ENCODE data around the gene ZNF547.

GRCh38 chr19:57320180-57321084 lies 42.9 kb upstream of the ZNF547 start, which contains the start of gene ZNF543:
- no peak for TF ChIP-seq LEF1 (IDR thresholded peaks at IDR 0.05; ENCODE audit: borderline replicate concordance)
- no peak for TF ChIP-seq SP1 (IDR thresholded peaks at IDR 0.05)
- TF ChIP-seq BHLHE40 (IDR thresholded peaks at IDR 0.05; ENCODE audit: borderline replicate concordance) = no peak
- no peak for TF ChIP-seq SUZ12 (IDR thresholded peaks at IDR 0.05)
- no peak for TF ChIP-seq FOXK2 (IDR thresholded peaks at IDR 0.05)

Data from HEK293T (cell line).